GM19240 (cell line): Measurements from ENCODE around the gene NOTCH2.
"Not testable (repeated sequence)": the region's sequence is repeated elsewhere in the genome, so short reads cannot be mapped to it uniquely, and the experiment has no call there.

ENCODE experiments used
- DNase-seq: peaks from one replicate; pipeline ENCODE4 v3.0.0; 2011; ENCODE audit warnings: low spot score; ENCODE audit not compliant: insufficient read length

NOTCH2 gene

GRCh38 chr1:120069067-120069919 lies at the start of gene NOTCH2:
NOTCH2 (minus strand) TSS chr1:120069662; CDS start chr1:120069406, 256 bp downstream.
- DNase-seq = not testable (repeated sequence)

- DNase-seq = not testable (repeated sequence)
Observed at GRCh38 chr1:120117371-120118177, 48.1 kb upstream of the NOTCH2 start.

GRCh38 chr1:120116094-120116493 lies 46.6 kb upstream of the NOTCH2 start:
- DNase-seq = not testable (repeated sequence)

GRCh38 chr1:120113134-120113533 lies 43.7 kb upstream of the NOTCH2 start:
- DNase-seq = not testable (repeated sequence)

- not testable (repeated sequence) for DNase-seq
Observed at GRCh38 chr1:120112212-120112611, 42.8 kb upstream of the NOTCH2 start.

- DNase-seq = not testable (repeated sequence)
Observed at GRCh38 chr1:120111771-120112170, 42.3 kb upstream of the NOTCH2 start.

GRCh38 chr1:120111008-120111407 lies 41.5 kb upstream of the NOTCH2 start:
- DNase-seq = not testable (repeated sequence)

GRCh38 chr1:120109656-120110055 lies 40.2 kb upstream of the NOTCH2 start:
- not testable (repeated sequence) for DNase-seq

- DNase-seq = not testable (repeated sequence)
Observed at GRCh38 chr1:120109180-120109579, 39.7 kb upstream of the NOTCH2 start.

GRCh38 chr1:120105288-120105687 lies 35.8 kb upstream of the NOTCH2 start:
- not testable (repeated sequence) for DNase-seq

- not testable (repeated sequence) for DNase-seq
Observed at GRCh38 chr1:120103768-120104167, 34.3 kb upstream of the NOTCH2 start.

GRCh38 chr1:120101593-120101992 lies 32.1 kb upstream of the NOTCH2 start:
- DNase-seq = not testable (repeated sequence)

GRCh38 chr1:120100590-120100989 lies 31.1 kb upstream of the NOTCH2 start:
- DNase-seq = not testable (repeated sequence)

- DNase-seq = not testable (repeated sequence)
Observed at GRCh38 chr1:120098986-120099759, 29.7 kb upstream of the NOTCH2 start.

GRCh38 chr1:120096981-120097545 lies 27.6 kb upstream of the NOTCH2 start:
- not testable (repeated sequence) for DNase-seq

GRCh38 chr1:120093548-120094181 lies 24.2 kb upstream of the NOTCH2 start:
- DNase-seq = not testable (repeated sequence)

- DNase-seq = not testable (repeated sequence)
Observed at GRCh38 chr1:120092232-120093218, 23.1 kb upstream of the NOTCH2 start.

GRCh38 chr1:120090830-120091229 lies 21.4 kb upstream of the NOTCH2 start:
- DNase-seq = not testable (repeated sequence)

- DNase-seq = not testable (repeated sequence)
Observed at GRCh38 chr1:120087959-120088358, 18.5 kb upstream of the NOTCH2 start.
